GM12878 (cell line): ENCODE results near the gene THADA. TPM values are rescaled to one million over a fixed set of nuclear protein-coding genes. Genes with fewer than 3 reads are reported as not detected.

Experiments used
- ASH2L ChIP-seq: fragments of 300-600, 200-600 bp; sonication (generic); IDR thresholded peaks from 2 replicates; pipeline ENCODE4 v1.6.1; 2017; ENCODE audit warnings: low read depth, mild to moderate bottlenecking, borderline replicate concordance
- CBFB ChIP-seq: IDR thresholded peaks from 2 replicates; pipeline ENCODE4 v1.6.1; 2016; ENCODE audit warnings: antibody characterized with exemption, low read depth
- CBX5 ChIP-seq: sonication (generic); IDR thresholded peaks from 2 replicates; pipeline ENCODE4 v1.6.1; 2016; ENCODE audit warnings: low read depth, moderate library complexity, mild to moderate bottlenecking, inconsistent platforms
- E2F4 ChIP-seq: IDR thresholded peaks from 2 replicates; pipeline ENCODE4 v1.6.1; 2012; ENCODE audit warnings: low read depth, low read length, improper control_type of control experiment
- EGR1 ChIP-seq, 2 experiments: IDR thresholded peaks; 1 replicate in 1 of 2; 2 replicates in 1 of 2; pipeline ENCODE4 v1.6.1; 2011 to 2012; ENCODE audit warnings: low read depth in 2 of 2, low read length in 2 of 2, borderline replicate concordance in 1 of 2, mild to moderate bottlenecking in 1 of 2, moderate library complexity in 1 of 2
- EP300 ChIP-seq, 2 experiments: fragments of 150-350 bp in 1 of 2; IDR thresholded peaks; 2 replicates each; pipeline ENCODE4 v1.6.1; 2011 to 2012; ENCODE audit warnings: low read depth in 2 of 2, low read length in 2 of 2, borderline replicate concordance in 1 of 2, improper control_type of control experiment in 1 of 2, inconsistent platforms in 1 of 2; ENCODE audit not compliant: control insufficient read depth in 1 of 2
- FOXK2 ChIP-seq: fragments of 450-650 bp; IDR thresholded peaks from 2 replicates; pipeline ENCODE4 v1.6.1; 2017; ENCODE audit warnings: mild to moderate bottlenecking, moderate library complexity
- FOXM1 ChIP-seq: IDR thresholded peaks from 2 replicates; pipeline ENCODE4 v1.6.1; 2012; ENCODE audit warnings: low read depth, mild to moderate bottlenecking, inconsistent platforms, low read length, moderate library complexity
- HCFC1 ChIP-seq: fragments of 150-350 bp; IDR thresholded peaks from 2 replicates; pipeline ENCODE4 v1.6.1; 2014; ENCODE audit warnings: low read length
- IKZF2 ChIP-seq, 2 experiments: fragments of 450-650 bp; IDR thresholded peaks; 2 replicates each; pipeline ENCODE4 v1.6.1; 2017; ENCODE audit warnings: mild to moderate bottlenecking in 2 of 2, moderate library complexity in 2 of 2
- MXI1 ChIP-seq: fragments of 150-350 bp; IDR thresholded peaks from 2 replicates; pipeline ENCODE4 v1.6.1; 2011; ENCODE audit warnings: low read depth, mild to moderate bottlenecking, inconsistent platforms, low read length, improper control_type of control experiment
- NFXL1 ChIP-seq: fragments of 450-650 bp; IDR thresholded peaks from 2 replicates; pipeline ENCODE4 v1.6.1; 2017; ENCODE audit warnings: antibody characterized with exemption, mild to moderate bottlenecking, borderline replicate concordance
- NR2F1 ChIP-seq: fragments of 450-650 bp; conservative IDR thresholded peaks from 2 replicates; pipeline ENCODE4 v1.6.1; 2017; ENCODE audit warnings: mild to moderate bottlenecking
- PAX8 ChIP-seq: fragments of 450-650 bp; IDR thresholded peaks from 2 replicates; pipeline ENCODE4 v1.6.1; 2017; ENCODE audit warnings: mild to moderate bottlenecking, moderate library complexity
- POU2F2 ChIP-seq: IDR thresholded peaks from 3 replicates; pipeline ENCODE4 v1.6.1; 2011; ENCODE audit warnings: low read depth, mild to moderate bottlenecking, low read length, borderline replicate concordance
- RAD51 ChIP-seq: fragments of 450-650 bp; IDR thresholded peaks from 2 replicates; pipeline ENCODE4 v1.6.1; 2016; ENCODE audit warnings: moderate library complexity, mild to moderate bottlenecking, inconsistent platforms
- RUNX3 ChIP-seq: IDR thresholded peaks from 2 replicates; pipeline ENCODE4 v1.6.1; 2012; ENCODE audit warnings: low read length, inconsistent platforms
- SIN3A ChIP-seq: IDR thresholded peaks from 2 replicates; pipeline ENCODE4 v1.6.1; 2012; ENCODE audit warnings: low read depth, low read length, improper control_type of control experiment
- SMAD5 ChIP-seq: IDR thresholded peaks from 2 replicates; pipeline ENCODE4 v1.6.1; 2016; ENCODE audit warnings: antibody characterized with exemption, low read depth
- SMC3 ChIP-seq: IDR thresholded peaks from 2 replicates; pipeline ENCODE4 v1.6.1; 2011; ENCODE audit warnings: low read length, improper control_type of control experiment, borderline replicate concordance
- SP1 ChIP-seq: IDR thresholded peaks from one replicate; pipeline ENCODE4 v1.6.1; 2011; ENCODE audit warnings: low read depth, low read length
- SRF ChIP-seq, 2 experiments: IDR thresholded peaks; 2 replicates each; pipeline ENCODE4 v1.6.1; 2011; ENCODE audit warnings: low read depth in 2 of 2, low read length in 2 of 2, mild to moderate bottlenecking in 1 of 2, moderate library complexity in 1 of 2
- STAT3 ChIP-seq: IDR thresholded peaks from 2 replicates; pipeline ENCODE4 v1.6.1; 2011; ENCODE audit warnings: low read depth, low read length, improper control_type of control experiment
- TAF1 ChIP-seq: IDR thresholded peaks from 2 replicates; pipeline ENCODE4 v1.6.1; 2011; ENCODE audit warnings: mild to moderate bottlenecking, low read depth, low read length, borderline replicate concordance
- TCF7 ChIP-seq: IDR thresholded peaks from 2 replicates; pipeline ENCODE4 v1.6.1; 2014; ENCODE audit warnings: antibody characterized with exemption, borderline replicate concordance
- polyA plus RNA-seq, 11 experiments: library from polyadenylated mRNA; depleted of rRNA in 4 of 11; unstranded in 6 of 11; stranded (reverse) in 5 of 11; fragments of >200 nt; fragmentation: Nextera tagmentation in 4 of 11; fragmentation: Illumina TruSeq in 1 of 11; extraction: Ambion mirVana in 4 of 11; extraction: Trizol in 1 of 11; gene quantifications; 1 replicate in 1 of 11; 2 replicates in 10 of 11; pipeline versions ENCODE4 v1.2.1 to v1.2.3, GENCODE V29; 2011 to 2016; ENCODE audit warnings: inconsistent platforms in 2 of 11, missing spikeins in 2 of 11, low read depth in 1 of 11
- total RNA-seq, 4 experiments: library from RNA; depleted of rRNA in 3 of 4; stranded (reverse); fragments of >200 nt in 3 of 4; fragmentation: Illumina TruSeq in 1 of 4; extraction: Trizol in 1 of 4; gene quantifications; 2 replicates each; pipeline versions ENCODE4 v1.2.1 to v1.2.3, GENCODE V29; 2013 to 2021
- TF ChIP-seq, protein P1 (sequence below): fragments of 450-650 bp; IDR thresholded peaks from 2 replicates; pipeline ENCODE4 v1.6.1; 2017; ENCODE audit warnings: mild to moderate bottlenecking, low read depth, inconsistent platforms; ENCODE audit not compliant: poor library complexity, severe bottlenecking
- TF ChIP-seq, protein P2 (sequence below): IDR thresholded peaks from 2 replicates; pipeline ENCODE4 v1.6.1; 2011; ENCODE audit warnings: mild to moderate bottlenecking, low read depth, low read length, moderate library complexity; ENCODE audit not compliant: insufficient replicate concordance
- TF ChIP-seq, protein P3 (sequence below): fragments of 450-650 bp; IDR thresholded peaks from 2 replicates; pipeline ENCODE4 v1.6.1; 2017; ENCODE audit warnings: borderline replicate concordance

Gene THADA
- total and polyA plus RNA-seq, 10 of the 15 experiments (the other 5 are each of a cell fraction or from before 2014, with no cell fraction given) = 14.6 to 33.2 (median 23.2) TPM

GRCh38 chr2:43226558-43226954 is 369.3 kb downstream of the THADA start, which contains the start of gene ZFP36L2 (continued):
- TF ChIP-seq NR2F1 (no peak), RUNX3 (no peak), E2F4 (no peak), STAT3 (no peak), SMAD5 (peak; percentile 81), SP1 (peak; percentile 48), FOXK2 (no peak), CBFB (peak; percentile 48; the same call in 1 of the 2 replicates), CBX5 (no peak), PAX8 (no peak), TCF7 (no peak), MXI1 (peak; percentile 59; the same call in 1 of the 2 replicates), RAD51 (no peak), SRF (IDR thresholded peaks at IDR 0.05; ENCODE audit: low read depth in 2 of 2, low read length in 2 of 2) (no peak), SIN3A (no peak; the same call in 1 of the 2 replicates), TAF1 (peak; percentile 84), EGR1 (IDR thresholded peaks at IDR 0.05; ENCODE audit: borderline replicate concordance in 1 of 2, low read depth in 2 of 2, low read length in 2 of 2) (peak in 1 of 2 experiments; percentile 76; a peak in 2 of 3 replicates), EP300 (IDR thresholded peaks at IDR 0.05; ENCODE audit: borderline replicate concordance in 1 of 2, control insufficient read depth in 1 of 2, low read depth in 2 of 2, low read length in 2 of 2) (peak in 1 of 2 experiments; percentile 40; a peak in 1 of 4 replicates), ASH2L (no peak), POU2F2 (peak; percentile 45; the same call in 2 of the 3 replicates), SMC3 (no peak; the same call in 1 of the 2 replicates), FOXM1 (no peak), NFXL1 (no peak), HCFC1 (0 out of 2 replicates have a peak, but pooled peaks have one; percentile 6), IKZF2 (IDR thresholded peaks at IDR 0.05) (no peak)
- TF ChIP-seq, protein P1, sequence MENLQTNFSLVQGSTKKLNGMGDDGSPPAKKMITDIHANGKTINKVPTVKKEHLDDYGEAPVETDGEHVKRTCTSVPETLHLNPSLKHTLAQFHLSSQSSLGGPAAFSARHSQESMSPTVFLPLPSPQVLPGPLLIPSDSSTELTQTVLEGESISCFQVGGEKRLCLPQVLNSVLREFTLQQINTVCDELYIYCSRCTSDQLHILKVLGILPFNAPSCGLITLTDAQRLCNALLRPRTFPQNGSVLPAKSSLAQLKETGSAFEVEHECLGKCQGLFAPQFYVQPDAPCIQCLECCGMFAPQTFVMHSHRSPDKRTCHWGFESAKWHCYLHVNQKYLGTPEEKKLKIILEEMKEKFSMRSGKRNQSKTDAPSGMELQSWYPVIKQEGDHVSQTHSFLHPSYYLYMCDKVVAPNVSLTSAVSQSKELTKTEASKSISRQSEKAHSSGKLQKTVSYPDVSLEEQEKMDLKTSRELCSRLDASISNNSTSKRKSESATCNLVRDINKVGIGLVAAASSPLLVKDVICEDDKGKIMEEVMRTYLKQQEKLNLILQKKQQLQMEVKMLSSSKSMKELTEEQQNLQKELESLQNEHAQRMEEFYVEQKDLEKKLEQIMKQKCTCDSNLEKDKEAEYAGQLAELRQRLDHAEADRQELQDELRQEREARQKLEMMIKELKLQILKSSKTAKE = no peak
- TF ChIP-seq, protein P2, sequence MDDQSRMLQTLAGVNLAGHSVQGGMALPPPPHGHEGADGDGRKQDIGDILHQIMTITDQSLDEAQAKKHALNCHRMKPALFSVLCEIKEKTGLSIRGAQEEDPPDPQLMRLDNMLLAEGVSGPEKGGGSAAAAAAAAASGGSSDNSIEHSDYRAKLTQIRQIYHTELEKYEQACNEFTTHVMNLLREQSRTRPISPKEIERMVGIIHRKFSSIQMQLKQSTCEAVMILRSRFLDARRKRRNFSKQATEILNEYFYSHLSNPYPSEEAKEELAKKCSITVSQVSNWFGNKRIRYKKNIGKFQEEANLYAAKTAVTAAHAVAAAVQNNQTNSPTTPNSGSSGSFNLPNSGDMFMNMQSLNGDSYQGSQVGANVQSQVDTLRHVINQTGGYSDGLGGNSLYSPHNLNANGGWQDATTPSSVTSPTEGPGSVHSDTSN = no peak
- TF ChIP-seq, protein P3, sequence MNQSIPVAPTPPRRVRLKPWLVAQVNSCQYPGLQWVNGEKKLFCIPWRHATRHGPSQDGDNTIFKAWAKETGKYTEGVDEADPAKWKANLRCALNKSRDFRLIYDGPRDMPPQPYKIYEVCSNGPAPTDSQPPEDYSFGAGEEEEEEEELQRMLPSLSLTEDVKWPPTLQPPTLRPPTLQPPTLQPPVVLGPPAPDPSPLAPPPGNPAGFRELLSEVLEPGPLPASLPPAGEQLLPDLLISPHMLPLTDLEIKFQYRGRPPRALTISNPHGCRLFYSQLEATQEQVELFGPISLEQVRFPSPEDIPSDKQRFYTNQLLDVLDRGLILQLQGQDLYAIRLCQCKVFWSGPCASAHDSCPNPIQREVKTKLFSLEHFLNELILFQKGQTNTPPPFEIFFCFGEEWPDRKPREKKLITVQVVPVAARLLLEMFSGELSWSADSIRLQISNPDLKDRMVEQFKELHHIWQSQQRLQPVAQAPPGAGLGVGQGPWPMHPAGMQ = no peak
